ENCODE measurements around the gene DESI1.

DNA sequence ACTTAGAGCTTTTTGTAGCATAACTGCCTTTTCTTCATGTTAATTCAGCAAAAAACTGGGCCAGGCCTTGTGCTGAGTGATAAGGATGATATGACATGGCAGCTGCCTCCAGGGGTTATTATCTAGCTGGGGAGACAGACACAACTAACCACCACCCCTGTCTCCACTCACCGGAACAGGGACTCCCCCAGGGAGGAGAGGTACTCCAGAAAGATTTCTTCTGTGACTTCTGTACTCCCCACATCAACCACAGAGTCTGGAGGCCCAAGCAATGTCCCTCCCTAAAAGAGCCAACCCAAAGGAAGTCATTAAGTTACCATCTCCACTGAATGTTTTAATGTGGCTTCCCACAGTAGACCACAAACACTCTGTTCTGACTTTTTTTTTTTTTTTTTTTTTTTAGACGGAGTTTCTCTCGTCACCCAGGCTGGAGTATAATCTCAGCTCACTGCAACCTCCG lies 16.9 kb downstream of the DESI1 start:
- TF ChIP-seq, protein P1, sequence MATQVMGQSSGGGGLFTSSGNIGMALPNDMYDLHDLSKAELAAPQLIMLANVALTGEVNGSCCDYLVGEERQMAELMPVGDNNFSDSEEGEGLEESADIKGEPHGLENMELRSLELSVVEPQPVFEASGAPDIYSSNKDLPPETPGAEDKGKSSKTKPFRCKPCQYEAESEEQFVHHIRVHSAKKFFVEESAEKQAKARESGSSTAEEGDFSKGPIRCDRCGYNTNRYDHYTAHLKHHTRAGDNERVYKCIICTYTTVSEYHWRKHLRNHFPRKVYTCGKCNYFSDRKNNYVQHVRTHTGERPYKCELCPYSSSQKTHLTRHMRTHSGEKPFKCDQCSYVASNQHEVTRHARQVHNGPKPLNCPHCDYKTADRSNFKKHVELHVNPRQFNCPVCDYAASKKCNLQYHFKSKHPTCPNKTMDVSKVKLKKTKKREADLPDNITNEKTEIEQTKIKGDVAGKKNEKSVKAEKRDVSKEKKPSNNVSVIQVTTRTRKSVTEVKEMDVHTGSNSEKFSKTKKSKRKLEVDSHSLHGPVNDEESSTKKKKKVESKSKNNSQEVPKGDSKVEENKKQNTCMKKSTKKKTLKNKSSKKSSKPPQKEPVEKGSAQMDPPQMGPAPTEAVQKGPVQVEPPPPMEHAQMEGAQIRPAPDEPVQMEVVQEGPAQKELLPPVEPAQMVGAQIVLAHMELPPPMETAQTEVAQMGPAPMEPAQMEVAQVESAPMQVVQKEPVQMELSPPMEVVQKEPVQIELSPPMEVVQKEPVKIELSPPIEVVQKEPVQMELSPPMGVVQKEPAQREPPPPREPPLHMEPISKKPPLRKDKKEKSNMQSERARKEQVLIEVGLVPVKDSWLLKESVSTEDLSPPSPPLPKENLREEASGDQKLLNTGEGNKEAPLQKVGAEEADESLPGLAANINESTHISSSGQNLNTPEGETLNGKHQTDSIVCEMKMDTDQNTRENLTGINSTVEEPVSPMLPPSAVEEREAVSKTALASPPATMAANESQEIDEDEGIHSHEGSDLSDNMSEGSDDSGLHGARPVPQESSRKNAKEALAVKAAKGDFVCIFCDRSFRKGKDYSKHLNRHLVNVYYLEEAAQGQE (IDR thresholded peaks at IDR 0.05; ENCODE audit: insufficient read depth in 1 of 2, low read depth in 2 of 2, low read length in 2 of 2), result no peak
- no peak for TF ChIP-seq POLR2AphosphoS5 (IDR thresholded peaks at IDR 0.05; ENCODE audit: low read depth, low read length)

All from PFSK-1 (cell line).